Calu3 (cell line): ENCODE results near the gene NLGN4Y. TPM values are rescaled to one million over a fixed set of nuclear protein-coding genes. Genes with fewer than 3 reads are reported as not detected.
"Not testable (repeated sequence)": the region's sequence is repeated elsewhere in the genome, so short reads cannot be mapped to it uniquely, and the experiment has no call there.

ENCODE experiments used
- BruUV-seq: library from RNA; stranded (reverse); fragments of 400-500 nt; replicated peaks from 2 replicates; lab custom pipeline; 2021; lab: Mats Ljungman, UMichigan
- CTCF ChIA-PET: fragments of 300-600 bp; sonication (Branson Sonifier 250); formaldehyde crosslinking; loops from one replicate; lab custom pipeline; 2022; ENCODE audit warnings: antibody characterized with exemption; lab: Charles Lee
- DNase-seq: peaks from one replicate; pipeline ENCODE4 v3.0.0; 2022
- H3K27ac Mint-ChIP-seq: one replicate; pipeline ENCODE4 v1.8.0; 2022; ENCODE audit warnings: mixed read lengths; ENCODE audit not compliant: unreplicated experiment
- H3K27me3 Mint-ChIP-seq: one replicate; pipeline ENCODE4 v1.8.0; 2022; ENCODE audit warnings: mixed read lengths; ENCODE audit not compliant: unreplicated experiment
- H3K36me3 Mint-ChIP-seq: one replicate; pipeline ENCODE4 v1.8.0; 2022; ENCODE audit warnings: mild to moderate bottlenecking, moderate library complexity, mixed read lengths; ENCODE audit not compliant: insufficient read depth, unreplicated experiment
- H3K4me1 Mint-ChIP-seq: one replicate; pipeline ENCODE4 v1.8.0; 2022; ENCODE audit warnings: mild to moderate bottlenecking, low read depth, mixed read lengths; ENCODE audit not compliant: unreplicated experiment
- H3K4me3 Mint-ChIP-seq: one replicate; pipeline ENCODE4 v1.8.0; 2022; ENCODE audit warnings: mild to moderate bottlenecking, low read depth, moderate library complexity, mixed read lengths; ENCODE audit not compliant: unreplicated experiment
- H3K9me3 Mint-ChIP-seq: one replicate; pipeline ENCODE4 v1.8.0; 2022; ENCODE audit warnings: low read depth, mixed read lengths; ENCODE audit not compliant: unreplicated experiment
- intact Hi-C: fragments of 100-400 bp; cut with micrococcal nuclease; formaldehyde crosslinking; loops from one replicate; pipeline ENCODE4 v1.10.0; 2022; ENCODE audit not compliant: unreplicated experiment
- total RNA-seq: library from RNA; stranded (reverse); gene quantifications from 2 replicates; pipeline ENCODE4 v1.2.3, GENCODE V29; 2022
- TF ChIP-seq, protein P1 (sequence below): fragments of 200-600 bp; IDR thresholded peaks from one replicate; pipeline ENCODE4 v1.8.0; 2022; ENCODE audit warnings: antibody characterized with exemption; ENCODE audit not compliant: unreplicated experiment

Gene NLGN4Y
- total RNA-seq, 1 experiment from 2014 or later, result not detected

DNA sequence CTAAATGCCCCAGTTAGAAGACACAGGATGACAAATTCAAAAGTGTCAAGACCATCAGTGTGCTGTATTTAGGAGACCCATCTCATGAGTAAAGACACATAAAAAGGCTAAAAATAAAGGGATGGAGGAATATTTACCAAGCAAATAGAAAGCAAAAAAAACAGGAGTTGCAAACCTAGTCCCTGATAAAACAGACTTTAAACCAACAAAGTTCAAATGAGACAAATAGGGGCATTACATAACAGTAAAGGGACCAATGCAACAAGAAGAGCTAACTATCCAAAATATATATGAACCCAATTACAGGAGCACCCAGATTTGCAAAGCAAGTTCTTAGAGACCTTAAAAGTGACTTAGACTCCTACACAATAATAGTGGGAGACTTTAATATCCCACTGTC, 336.1 kb downstream of the NLGN4Y start:
- H3K36me3 Mint-ChIP-seq, result no peaks in the 10 kb centered on the region
- CTCF ChIA-PET, result no interaction called here
- TF ChIP-seq, protein P1, sequence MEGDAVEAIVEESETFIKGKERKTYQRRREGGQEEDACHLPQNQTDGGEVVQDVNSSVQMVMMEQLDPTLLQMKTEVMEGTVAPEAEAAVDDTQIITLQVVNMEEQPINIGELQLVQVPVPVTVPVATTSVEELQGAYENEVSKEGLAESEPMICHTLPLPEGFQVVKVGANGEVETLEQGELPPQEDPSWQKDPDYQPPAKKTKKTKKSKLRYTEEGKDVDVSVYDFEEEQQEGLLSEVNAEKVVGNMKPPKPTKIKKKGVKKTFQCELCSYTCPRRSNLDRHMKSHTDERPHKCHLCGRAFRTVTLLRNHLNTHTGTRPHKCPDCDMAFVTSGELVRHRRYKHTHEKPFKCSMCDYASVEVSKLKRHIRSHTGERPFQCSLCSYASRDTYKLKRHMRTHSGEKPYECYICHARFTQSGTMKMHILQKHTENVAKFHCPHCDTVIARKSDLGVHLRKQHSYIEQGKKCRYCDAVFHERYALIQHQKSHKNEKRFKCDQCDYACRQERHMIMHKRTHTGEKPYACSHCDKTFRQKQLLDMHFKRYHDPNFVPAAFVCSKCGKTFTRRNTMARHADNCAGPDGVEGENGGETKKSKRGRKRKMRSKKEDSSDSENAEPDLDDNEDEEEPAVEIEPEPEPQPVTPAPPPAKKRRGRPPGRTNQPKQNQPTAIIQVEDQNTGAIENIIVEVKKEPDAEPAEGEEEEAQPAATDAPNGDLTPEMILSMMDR, result no peak
- DNase-seq, result no peak
- no peak overlapping the region for H3K27ac Mint-ChIP-seq
- no TSS peak for BruUV-seq
- H3K9me3 Mint-ChIP-seq, result no peaks in the 10 kb centered on the region
- H3K27me3 Mint-ChIP-seq, result no peaks in the 10 kb centered on the region
- intact Hi-C loops, result no loop called here
- H3K4me3 Mint-ChIP-seq, result no peak overlapping the region
- H3K4me1 Mint-ChIP-seq, result no peaks in the 10 kb centered on the region

DNA sequence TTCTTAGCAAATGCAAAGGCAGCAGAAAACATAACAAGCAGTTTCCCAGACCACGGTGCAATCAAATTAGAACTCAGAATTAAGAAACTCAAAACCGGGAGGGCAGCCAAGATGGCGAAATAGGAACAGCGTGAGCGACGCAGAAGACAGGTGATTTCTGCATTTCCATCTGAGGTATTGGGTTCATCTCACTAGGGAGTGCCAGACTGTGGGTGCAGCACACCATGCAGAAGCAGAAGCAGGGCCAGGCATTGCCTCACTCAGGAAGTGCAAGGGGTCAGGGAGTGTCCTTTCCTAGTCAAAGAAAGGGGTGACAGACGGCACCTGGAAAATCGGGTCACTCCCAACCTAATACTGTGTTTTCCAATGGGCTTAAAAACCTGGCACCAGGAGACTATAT, 336.7 kb downstream of the NLGN4Y start:
- H3K4me3 Mint-ChIP-seq, H3K4me1 Mint-ChIP-seq, BruUV-seq, H3K36me3 Mint-ChIP-seq, intact Hi-C loops, H3K9me3 Mint-ChIP-seq, H3K27me3 Mint-ChIP-seq, CTCF ChIA-PET, H3K27ac Mint-ChIP-seq, DNase-seq: not testable (repeated sequence)

DNA sequence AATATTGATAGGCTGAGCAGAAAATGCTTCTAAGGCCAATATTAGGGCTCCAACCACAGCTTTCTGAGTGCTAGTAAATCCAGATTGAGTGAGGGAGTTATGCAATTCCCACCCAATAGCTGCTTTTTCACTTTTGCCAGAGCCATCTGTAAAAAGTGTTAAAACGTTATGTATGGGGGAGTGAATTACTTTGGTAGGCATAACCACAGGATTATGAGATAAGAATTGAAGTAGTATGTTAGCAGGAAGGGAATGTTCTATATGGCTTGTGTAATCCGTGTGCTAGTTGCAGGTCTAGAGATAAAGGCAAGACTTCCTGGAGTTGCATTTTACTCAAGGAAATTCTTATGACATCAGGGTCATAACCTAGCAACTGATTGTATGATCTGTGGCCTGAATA, 347.6 kb downstream of the NLGN4Y start:
- H3K4me1 Mint-ChIP-seq, result no peaks in the 10 kb centered on the region
- H3K27ac Mint-ChIP-seq, result no peak overlapping the region
- no peaks in the 10 kb centered on the region for H3K36me3 Mint-ChIP-seq
- TF ChIP-seq, protein P1, result no peak
- no peak for DNase-seq
- no peak overlapping the region for H3K4me3 Mint-ChIP-seq
- no peaks in the 10 kb centered on the region for H3K27me3 Mint-ChIP-seq
- no peaks in the 10 kb centered on the region for H3K9me3 Mint-ChIP-seq
- intact Hi-C loops, result no loop called here
- CTCF ChIA-PET, result no interaction called here
- no TSS peak for BruUV-seq
